ENCODE measurements around the gene ZBTB20. TPM values are rescaled to one million over a fixed set of nuclear protein-coding genes. Genes with fewer than 3 reads are reported as not detected.

ZBTB20 gene
- total and polyA plus RNA-seq, 10 of the 15 experiments (the other 5 are each of a cell fraction or from before 2014, with no cell fraction given): 0.20 to 5.5 (median 2.2) TPM

DNA sequence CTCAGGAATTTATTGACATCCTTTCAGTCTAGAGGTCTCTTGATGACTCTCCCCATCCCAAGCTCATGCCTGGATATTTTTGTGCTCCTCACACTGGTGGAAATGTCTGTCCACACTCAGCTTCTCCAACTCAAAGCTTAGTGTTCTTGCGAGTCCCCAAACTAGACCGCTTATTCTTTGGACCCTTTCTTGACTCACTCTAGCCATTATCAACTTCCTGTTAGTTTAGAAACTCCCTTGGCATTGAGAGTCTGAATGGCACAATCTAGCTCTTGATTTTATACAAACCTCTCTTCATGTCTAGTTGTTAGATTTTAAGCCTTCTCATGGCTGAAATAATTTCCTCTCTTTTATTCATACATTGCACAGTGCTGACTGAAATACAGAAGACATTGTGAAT, 833.7 kb downstream of the ZBTB20 start (continued):
- TF ChIP-seq KAT2A (conservative IDR thresholded peaks at IDR 0.05; ENCODE audit: control insufficient read depth, low read depth, low read length) (no peak), HCFC1 (IDR thresholded peaks at IDR 0.05; ENCODE audit: low read length) (no peak), CREB1 (IDR thresholded peaks at IDR 0.05; ENCODE audit: low read depth) (no peak), RCOR1 (conservative IDR thresholded peaks at IDR 0.05; ENCODE audit: low read depth, low read length) (no peak), EP300 (IDR thresholded peaks at IDR 0.05; ENCODE audit: borderline replicate concordance in 1 of 2, control insufficient read depth in 1 of 2, low read depth in 2 of 2, low read length in 2 of 2) (no peak), NR2C1 (IDR thresholded peaks at IDR 0.05) (no peak), RFX5 (IDR thresholded peaks at IDR 0.05; ENCODE audit: low read depth, low read length) (no peak)
- TF ChIP-seq, protein P1, sequence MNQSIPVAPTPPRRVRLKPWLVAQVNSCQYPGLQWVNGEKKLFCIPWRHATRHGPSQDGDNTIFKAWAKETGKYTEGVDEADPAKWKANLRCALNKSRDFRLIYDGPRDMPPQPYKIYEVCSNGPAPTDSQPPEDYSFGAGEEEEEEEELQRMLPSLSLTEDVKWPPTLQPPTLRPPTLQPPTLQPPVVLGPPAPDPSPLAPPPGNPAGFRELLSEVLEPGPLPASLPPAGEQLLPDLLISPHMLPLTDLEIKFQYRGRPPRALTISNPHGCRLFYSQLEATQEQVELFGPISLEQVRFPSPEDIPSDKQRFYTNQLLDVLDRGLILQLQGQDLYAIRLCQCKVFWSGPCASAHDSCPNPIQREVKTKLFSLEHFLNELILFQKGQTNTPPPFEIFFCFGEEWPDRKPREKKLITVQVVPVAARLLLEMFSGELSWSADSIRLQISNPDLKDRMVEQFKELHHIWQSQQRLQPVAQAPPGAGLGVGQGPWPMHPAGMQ (IDR thresholded peaks at IDR 0.05; ENCODE audit: borderline replicate concordance): no peak

DNA sequence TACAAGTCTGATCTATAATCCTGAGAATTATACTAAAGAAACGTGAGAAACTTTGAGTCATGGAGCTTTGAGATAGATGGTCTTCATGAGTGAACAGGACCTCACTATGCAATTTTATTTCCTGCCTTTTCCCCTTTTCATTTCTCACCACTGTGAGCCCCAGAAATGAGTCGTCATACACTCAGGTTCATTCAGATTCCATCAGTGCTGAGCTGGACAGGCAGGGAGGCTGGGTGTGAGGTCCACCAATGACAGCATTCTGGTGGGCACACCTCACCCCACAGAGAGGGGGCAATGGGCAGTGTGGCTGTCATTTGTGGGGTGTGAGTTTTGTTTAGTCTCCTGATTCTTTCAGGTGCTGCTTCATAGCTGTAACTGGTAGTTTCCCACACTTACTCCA, 836.4 kb downstream of the ZBTB20 start:
- Histone ChIP-seq H3K27ac (ENCODE audit: control insufficient read depth, insufficient read depth) (no peak overlapping the region), H3K36me3 (ENCODE audit: control insufficient read depth in 2 of 2, insufficient read depth in 2 of 2, low read length in 1 of 2) (no peaks in the 10 kb centered on the region), H3K79me2 (ENCODE audit: control insufficient read depth, insufficient read depth, low read length) (no peaks in the 10 kb centered on the region), H3K9ac (ENCODE audit: control insufficient read depth, insufficient read depth, low read length) (no peak overlapping the region), H4K20me1 (ENCODE audit: control insufficient read depth, insufficient read depth) (no peaks in the 10 kb centered on the region), H3K4me3 (no peak overlapping the region), H3K4me2 (ENCODE audit: control insufficient read depth, insufficient read depth) (0 out of 2 replicates have a peak overlapping the region, but pooled peaks have one; percentile 14), H2AFZ (ENCODE audit: control insufficient read depth, low read depth, low read length) (no peak overlapping the region), H3K4me1 (ENCODE audit: control insufficient read depth, insufficient read depth, low read length) (peaks cover 39% of the 10 kb centered on the region), H3K27me3 (replicated peaks in 1 of 2; ENCODE audit: control insufficient read depth in 2 of 2, insufficient read depth in 2 of 2, low read length in 1 of 2) (no peaks in the 10 kb centered on the region), H3K9me3 (replicated peaks; ENCODE audit: control insufficient read depth, insufficient read depth, low read length) (no peaks in the 10 kb centered on the region)
- ChIA-PET RAD21 (ENCODE audit: unreplicated experiment) (interaction anchor here (0.9 to 2.3 kb wide), 7 partner anchors 10 to 97 kb away, joined by 3 to 26 read pairs (median 4); partner anchors contain the start of gene TIGIT), POLR2A (interaction anchor here (1.1 kb wide), 1 partner anchor 8 kb away, joined by 3 read pairs; no protein-coding TSS in a partner anchor), SMC1A (ENCODE audit: uncharacterized antibody, unreplicated experiment) (interaction anchor here (0.9 to 4.3 kb wide), 8 partner anchors 13 to 155 kb away, joined by 3 to 57 read pairs (median 4); no protein-coding TSS in a partner anchor), CTCF (interaction anchor here (0.5 to 7.4 kb wide), 6 partner anchors 10 to 125 kb away, joined by 3 to 78 read pairs (median 7); partner anchors contain the start of gene TIGIT)
- intact Hi-C loops (cut with micrococcal nuclease; ENCODE audit: unreplicated experiment): no loop called here
- ATAC-seq (no peak), DNase-seq (ENCODE audit: low read depth, low spot score) (no peak), FAIRE-seq (no peak)
- BruUV-seq (replicated peaks): no TSS peak
- WGBS (ENCODE audit: insufficient coverage, insufficient replicate concordance, low lambda C conversion rate, missing lambda C conversion rate): 54% methylated on average over 2 of the region's 2 CpGs
- in situ Hi-C loops (cut with MboI): no loop called here
- TF ChIP-seq SMC3 (IDR thresholded peaks at IDR 0.05; ENCODE audit: borderline replicate concordance, low read length) (no peak), IRF4 (IDR thresholded peaks at IDR 0.05; ENCODE audit: low read depth, low read length) (no peak), ZNF622 (IDR thresholded peaks at IDR 0.05) (no peak), RFX5 (IDR thresholded peaks at IDR 0.05; ENCODE audit: low read depth, low read length) (no peak), JUND (IDR thresholded peaks at IDR 0.05; ENCODE audit: low read depth, low read length) (no peak), TAF1 (IDR thresholded peaks at IDR 0.05; ENCODE audit: borderline replicate concordance, low read depth, low read length) (no peak), BCL11A (IDR thresholded peaks at IDR 0.05; ENCODE audit: low read depth, low read length) (no peak), BMI1 (IDR thresholded peaks at IDR 0.05; ENCODE audit: borderline replicate concordance) (no peak), EGR1 (IDR thresholded peaks at IDR 0.05; ENCODE audit: borderline replicate concordance in 1 of 2, low read depth in 2 of 2, low read length in 2 of 2) (no peak), CREB1 (IDR thresholded peaks at IDR 0.05; ENCODE audit: low read depth) (no peak), USF2 (IDR thresholded peaks at IDR 0.05; ENCODE audit: borderline replicate concordance, low read depth, low read length) (no peak)
- TF ChIP-seq, protein P2, sequence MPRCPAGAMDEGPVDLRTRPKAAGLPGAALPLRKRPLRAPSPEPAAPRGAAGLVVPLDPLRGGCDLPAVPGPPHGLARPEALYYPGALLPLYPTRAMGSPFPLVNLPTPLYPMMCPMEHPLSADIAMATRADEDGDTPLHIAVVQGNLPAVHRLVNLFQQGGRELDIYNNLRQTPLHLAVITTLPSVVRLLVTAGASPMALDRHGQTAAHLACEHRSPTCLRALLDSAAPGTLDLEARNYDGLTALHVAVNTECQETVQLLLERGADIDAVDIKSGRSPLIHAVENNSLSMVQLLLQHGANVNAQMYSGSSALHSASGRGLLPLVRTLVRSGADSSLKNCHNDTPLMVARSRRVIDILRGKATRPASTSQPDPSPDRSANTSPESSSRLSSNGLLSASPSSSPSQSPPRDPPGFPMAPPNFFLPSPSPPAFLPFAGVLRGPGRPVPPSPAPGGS (IDR thresholded peaks at IDR 0.05; ENCODE audit: borderline replicate concordance, insufficient read depth, low read depth, low read length, poor library complexity, severe bottlenecking): peak; percentile 36
- TF ChIP-seq, protein P3, sequence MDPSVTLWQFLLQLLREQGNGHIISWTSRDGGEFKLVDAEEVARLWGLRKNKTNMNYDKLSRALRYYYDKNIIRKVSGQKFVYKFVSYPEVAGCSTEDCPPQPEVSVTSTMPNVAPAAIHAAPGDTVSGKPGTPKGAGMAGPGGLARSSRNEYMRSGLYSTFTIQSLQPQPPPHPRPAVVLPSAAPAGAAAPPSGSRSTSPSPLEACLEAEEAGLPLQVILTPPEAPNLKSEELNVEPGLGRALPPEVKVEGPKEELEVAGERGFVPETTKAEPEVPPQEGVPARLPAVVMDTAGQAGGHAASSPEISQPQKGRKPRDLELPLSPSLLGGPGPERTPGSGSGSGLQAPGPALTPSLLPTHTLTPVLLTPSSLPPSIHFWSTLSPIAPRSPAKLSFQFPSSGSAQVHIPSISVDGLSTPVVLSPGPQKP (IDR thresholded peaks at IDR 0.05; ENCODE audit: low read depth, low read length): no peak
